22Rv1 (cell line): ENCODE results near the gene SVOPL.

ENCODE experiments used
- ZFX ChIP-seq: fragments of 450-650 bp; IDR thresholded peaks from 2 replicates; pipeline ENCODE4 v1.6.1; 2017; ENCODE audit warnings: antibody characterized with exemption, borderline replicate concordance
- TF ChIP-seq, protein P1 (sequence below): fragments of 450-650 bp; IDR thresholded peaks from 2 replicates; pipeline ENCODE4 v1.5.1; 2017; ENCODE audit warnings: mild to moderate bottlenecking

DNA sequence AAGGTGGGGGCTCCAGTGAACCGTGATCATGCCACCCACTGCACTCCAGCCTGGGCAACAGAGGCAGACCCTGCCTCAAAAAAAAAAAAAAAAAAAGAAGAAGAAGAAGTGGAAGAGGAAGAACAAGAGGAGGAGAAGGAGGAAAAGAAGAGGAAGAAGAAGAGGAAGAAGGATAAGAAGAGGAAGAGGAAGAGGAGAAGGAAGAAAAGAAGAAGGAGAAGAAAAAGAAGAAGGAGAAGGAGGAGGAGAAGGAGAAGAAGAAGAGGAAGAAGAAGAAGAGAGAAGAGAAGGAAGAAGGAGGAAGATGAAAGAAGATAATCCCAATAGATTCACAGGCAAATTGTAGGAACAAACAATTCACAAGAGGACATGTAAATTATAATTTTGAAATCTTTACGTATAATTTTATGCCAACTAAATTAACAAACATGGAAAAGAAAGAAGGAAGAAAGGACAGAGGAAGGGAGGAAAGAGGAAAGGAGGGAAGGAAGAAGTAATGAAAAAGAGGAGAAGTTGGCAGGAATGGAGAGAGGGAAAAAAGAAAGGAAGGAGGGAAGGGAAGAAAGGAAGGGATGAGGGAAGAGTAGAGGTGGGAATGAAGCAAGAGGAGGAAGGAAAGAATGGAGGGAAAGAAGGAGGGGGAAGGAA is 3.5 kb downstream of the SVOPL start:
- TF ChIP-seq, protein P1, sequence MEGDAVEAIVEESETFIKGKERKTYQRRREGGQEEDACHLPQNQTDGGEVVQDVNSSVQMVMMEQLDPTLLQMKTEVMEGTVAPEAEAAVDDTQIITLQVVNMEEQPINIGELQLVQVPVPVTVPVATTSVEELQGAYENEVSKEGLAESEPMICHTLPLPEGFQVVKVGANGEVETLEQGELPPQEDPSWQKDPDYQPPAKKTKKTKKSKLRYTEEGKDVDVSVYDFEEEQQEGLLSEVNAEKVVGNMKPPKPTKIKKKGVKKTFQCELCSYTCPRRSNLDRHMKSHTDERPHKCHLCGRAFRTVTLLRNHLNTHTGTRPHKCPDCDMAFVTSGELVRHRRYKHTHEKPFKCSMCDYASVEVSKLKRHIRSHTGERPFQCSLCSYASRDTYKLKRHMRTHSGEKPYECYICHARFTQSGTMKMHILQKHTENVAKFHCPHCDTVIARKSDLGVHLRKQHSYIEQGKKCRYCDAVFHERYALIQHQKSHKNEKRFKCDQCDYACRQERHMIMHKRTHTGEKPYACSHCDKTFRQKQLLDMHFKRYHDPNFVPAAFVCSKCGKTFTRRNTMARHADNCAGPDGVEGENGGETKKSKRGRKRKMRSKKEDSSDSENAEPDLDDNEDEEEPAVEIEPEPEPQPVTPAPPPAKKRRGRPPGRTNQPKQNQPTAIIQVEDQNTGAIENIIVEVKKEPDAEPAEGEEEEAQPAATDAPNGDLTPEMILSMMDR = no peak
- no peak for TF ChIP-seq ZFX
